K562 (cell line): ENCODE data around the gene ACTR3C. TPM values are rescaled to one million over a fixed set of nuclear protein-coding genes. Genes with fewer than 3 reads are reported as not detected.

Experiments
- BRD9 ChIP-seq: fragments of 450-650 bp; IDR thresholded peaks from 2 replicates; pipeline ENCODE4 v1.6.1; 2018; ENCODE audit warnings: low read depth; ENCODE audit not compliant: partially characterized antibody
- CAMTA2 ChIP-seq: fragments of 250-450 bp; sonication (Bioruptor Pico); conservative IDR thresholded peaks from 2 replicates; pipeline ENCODE4 v1.5.1; 2022
- CBFB ChIP-seq: sonication (generic); formaldehyde crosslinking; IDR thresholded peaks from 2 replicates; pipeline ENCODE4 v1.4.0; 2020; ENCODE audit warnings: mild to moderate bottlenecking, missing genetic modification reagents
- LCOR ChIP-seq: sonication (generic); formaldehyde crosslinking; IDR thresholded peaks from 2 replicates; pipeline ENCODE4 v1.8.0; 2022; ENCODE audit warnings: mild to moderate bottlenecking, missing genetic modification reagents
- NFRKB ChIP-seq: fragments of 450-650 bp; IDR thresholded peaks from 2 replicates; pipeline ENCODE4 v1.6.1; 2016; ENCODE audit warnings: low read depth
- PHF8 ChIP-seq: fragments of 200-600 bp; sonication (generic); IDR thresholded peaks from 2 replicates; pipeline ENCODE4 v1.6.1; 2012; ENCODE audit warnings: mixed run types, mild to moderate bottlenecking, inconsistent platforms, low read length, moderate library complexity, borderline replicate concordance
- POLR2AphosphoS2 ChIP-seq: IDR thresholded peaks from 2 replicates; pipeline ENCODE4 v1.6.1; 2012; ENCODE audit warnings: low read length, improper control_type of control experiment
- SMARCA4 ChIP-seq: fragments of 450-650 bp; IDR thresholded peaks from 2 replicates; pipeline ENCODE4 v1.6.1; 2016
- SREBF2 ChIP-seq: sonication (generic); formaldehyde crosslinking; IDR thresholded peaks from 2 replicates; pipeline ENCODE4 v1.4.0; 2020; ENCODE audit warnings: mild to moderate bottlenecking, missing genetic modification reagents
- ZEB2 ChIP-seq: fragments of 450-650 bp; IDR thresholded peaks from 2 replicates; pipeline ENCODE4 v1.6.1; 2016
- ZKSCAN1 ChIP-seq: fragments of 150-350 bp; IDR thresholded peaks from 2 replicates; pipeline ENCODE4 v1.6.1; 2016; ENCODE audit warnings: low read depth, low read length
- ZNF3 ChIP-seq: fragments of 250-450 bp; sonication (Bioruptor Pico); IDR thresholded peaks from 2 replicates; pipeline ENCODE4 v1.5.0; 2021; ENCODE audit warnings: mild to moderate bottlenecking, moderate library complexity
- ZNF551 ChIP-seq: fragments of 250-450 bp; sonication (Bioruptor Pico); IDR thresholded peaks from 2 replicates; pipeline ENCODE4 v1.5.0; 2021; ENCODE audit warnings: mild to moderate bottlenecking, moderate library complexity
- ZNF766 ChIP-seq: fragments of 200-800 bp; sonication (Bioruptor generic); conservative IDR thresholded peaks from 2 replicates; pipeline ENCODE4 v1.6.1; 2016; ENCODE audit warnings: missing genetic modification characterization, missing compliant biosample characterization
- polyA plus RNA-seq, 8 experiments: library from polyadenylated mRNA; depleted of rRNA in 4 of 8; stranded (reverse) in 5 of 8; unstranded in 3 of 8; fragments of >200 nt; fragmentation: Nextera tagmentation in 2 of 8; fragmentation: Illumina TruSeq in 1 of 8; extraction: Ambion mirVana in 2 of 8; extraction: Trizol in 1 of 8; gene quantifications; 2 replicates each; pipeline versions ENCODE4 v1.2.1 to v1.2.3, GENCODE V29; 2011 to 2014; ENCODE audit warnings: inconsistent platforms in 1 of 8, missing spikeins in 1 of 8
- total RNA-seq, 7 experiments: library from RNA; depleted of rRNA in 6 of 7; stranded (reverse); fragments of >200 nt in 6 of 7; fragmentation: Illumina TruSeq in 2 of 7; extraction: Trizol in 2 of 7; gene quantifications; 2 replicates each; pipeline versions ENCODE4 v1.2.1 to v1.2.3, GENCODE V29; 2011 to 2021; ENCODE audit warnings: low replicate concordance in 1 of 7
- TF ChIP-seq, protein P1 (sequence below): sonication (generic); formaldehyde crosslinking; IDR thresholded peaks from 2 replicates; pipeline ENCODE4 v1.8.0; 2023; ENCODE audit warnings: mild to moderate bottlenecking, missing genetic modification reagents
- TF ChIP-seq, protein P2 (sequence below): IDR thresholded peaks from 2 replicates; pipeline ENCODE4 v1.6.1; 2016; ENCODE audit warnings: missing genetic modification characterization, missing compliant biosample characterization
- TF ChIP-seq, protein P3 (sequence below): fragments of 250-450 bp; sonication (Bioruptor Pico); IDR thresholded peaks from 2 replicates; pipeline ENCODE4 v1.8.0; 2021; ENCODE audit warnings: mild to moderate bottlenecking, moderate library complexity
- TF ChIP-seq, protein P4 (sequence below): sonication (generic); formaldehyde crosslinking; IDR thresholded peaks from 2 replicates; pipeline ENCODE4 v1.8.0; 2022; ENCODE audit warnings: missing genetic modification reagents, mild to moderate bottlenecking, borderline replicate concordance
- TF ChIP-seq, protein P5 (sequence below): fragments of 250-450 bp; sonication (Bioruptor Pico); IDR thresholded peaks from 2 replicates; pipeline ENCODE4 v1.9.0; 2021; ENCODE audit warnings: mild to moderate bottlenecking, inconsistent platforms

ACTR3C gene
- total and polyA plus RNA-seq, 9 of the 15 experiments (the other 6 are each of a cell fraction or from before 2014, with no cell fraction given): 9.0 to 35.4 (median 13.3) TPM

DNA sequence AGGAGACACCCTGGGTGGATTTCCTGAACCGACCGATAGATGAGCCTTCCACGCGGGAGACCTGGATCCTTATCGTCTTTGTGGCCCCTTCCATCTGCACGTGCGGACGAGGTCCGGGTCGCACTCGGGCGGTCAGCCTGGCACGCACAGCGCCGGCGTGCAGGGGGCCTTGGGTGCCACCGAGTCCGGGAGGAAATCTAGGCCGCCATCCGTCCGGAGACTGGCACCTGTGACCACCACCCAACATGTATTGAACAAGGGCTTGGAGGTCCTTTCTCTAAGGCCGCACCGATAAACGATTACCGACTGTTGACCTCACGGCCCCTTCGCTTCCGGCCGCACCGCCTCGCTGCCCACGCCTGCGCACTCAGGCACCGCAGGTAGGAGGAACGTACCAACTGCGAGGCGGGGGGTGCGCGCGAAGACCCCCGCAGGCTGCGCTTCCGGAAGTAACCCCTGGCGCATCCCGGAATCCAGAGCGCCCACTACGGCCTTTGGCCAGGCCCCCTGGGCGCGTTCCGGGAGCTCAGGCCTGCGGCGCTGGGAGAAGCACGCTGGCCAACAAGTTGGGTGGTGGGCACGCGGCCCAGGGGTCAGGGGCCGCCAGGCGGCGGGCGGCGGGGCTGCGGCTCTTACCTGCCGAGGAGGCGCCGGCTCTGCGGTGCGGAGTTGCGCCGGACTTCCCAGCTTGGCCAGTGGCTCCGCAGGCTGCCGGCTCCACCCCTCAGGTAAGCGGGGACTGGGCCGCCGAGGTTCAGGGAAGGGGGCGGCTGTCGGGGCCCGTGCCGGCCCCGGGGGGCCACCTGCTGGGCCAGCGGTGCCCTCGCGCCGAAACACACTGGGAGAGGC, at the start of gene ACTR3C, which contains the start of gene LRRC61 (continued):
- TF ChIP-seq LCOR (CRISPR knock-in tag) (peak; percentile 95), ZKSCAN1 (no peak), ZNF551 (CRISPR knock-in tag) (no peak), PHF8 (peak; percentile 86), CBFB (peak; percentile 85; the same call in 1 of the 2 replicates), POLR2AphosphoS2 (no peak), SREBF2 (CRISPR knock-in tag) (no peak), BRD9 (peak; percentile 96), ZEB2 (peak; percentile 79), CAMTA2 (CRISPR knock-in tag) (0 out of 2 replicates have a peak, but pooled peaks have one; percentile 3), NFRKB (peak; percentile 98), SMARCA4 (peak; percentile 70), ZNF3 (CRISPR knock-in tag) (no peak), ZNF766 (CRISPR knock-in tag) (peak; percentile 93)
- TF ChIP-seq, protein P1, sequence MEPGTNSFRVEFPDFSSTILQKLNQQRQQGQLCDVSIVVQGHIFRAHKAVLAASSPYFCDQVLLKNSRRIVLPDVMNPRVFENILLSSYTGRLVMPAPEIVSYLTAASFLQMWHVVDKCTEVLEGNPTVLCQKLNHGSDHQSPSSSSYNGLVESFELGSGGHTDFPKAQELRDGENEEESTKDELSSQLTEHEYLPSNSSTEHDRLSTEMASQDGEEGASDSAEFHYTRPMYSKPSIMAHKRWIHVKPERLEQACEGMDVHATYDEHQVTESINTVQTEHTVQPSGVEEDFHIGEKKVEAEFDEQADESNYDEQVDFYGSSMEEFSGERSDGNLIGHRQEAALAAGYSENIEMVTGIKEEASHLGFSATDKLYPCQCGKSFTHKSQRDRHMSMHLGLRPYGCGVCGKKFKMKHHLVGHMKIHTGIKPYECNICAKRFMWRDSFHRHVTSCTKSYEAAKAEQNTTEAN (CRISPR knock-in tag): peak; percentile 95
- TF ChIP-seq, protein P2, sequence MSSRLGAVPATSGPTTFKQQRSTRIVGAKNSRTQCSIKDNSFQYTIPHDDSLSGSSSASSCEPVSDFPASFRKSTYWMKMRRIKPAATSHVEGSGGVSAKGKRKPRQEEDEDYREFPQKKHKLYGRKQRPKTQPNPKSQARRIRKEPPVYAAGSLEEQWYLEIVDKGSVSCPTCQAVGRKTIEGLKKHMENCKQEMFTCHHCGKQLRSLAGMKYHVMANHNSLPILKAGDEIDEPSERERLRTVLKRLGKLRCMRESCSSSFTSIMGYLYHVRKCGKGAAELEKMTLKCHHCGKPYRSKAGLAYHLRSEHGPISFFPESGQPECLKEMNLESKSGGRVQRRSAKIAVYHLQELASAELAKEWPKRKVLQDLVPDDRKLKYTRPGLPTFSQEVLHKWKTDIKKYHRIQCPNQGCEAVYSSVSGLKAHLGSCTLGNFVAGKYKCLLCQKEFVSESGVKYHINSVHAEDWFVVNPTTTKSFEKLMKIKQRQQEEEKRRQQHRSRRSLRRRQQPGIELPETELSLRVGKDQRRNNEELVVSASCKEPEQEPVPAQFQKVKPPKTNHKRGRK: no peak
- TF ChIP-seq, protein P3, sequence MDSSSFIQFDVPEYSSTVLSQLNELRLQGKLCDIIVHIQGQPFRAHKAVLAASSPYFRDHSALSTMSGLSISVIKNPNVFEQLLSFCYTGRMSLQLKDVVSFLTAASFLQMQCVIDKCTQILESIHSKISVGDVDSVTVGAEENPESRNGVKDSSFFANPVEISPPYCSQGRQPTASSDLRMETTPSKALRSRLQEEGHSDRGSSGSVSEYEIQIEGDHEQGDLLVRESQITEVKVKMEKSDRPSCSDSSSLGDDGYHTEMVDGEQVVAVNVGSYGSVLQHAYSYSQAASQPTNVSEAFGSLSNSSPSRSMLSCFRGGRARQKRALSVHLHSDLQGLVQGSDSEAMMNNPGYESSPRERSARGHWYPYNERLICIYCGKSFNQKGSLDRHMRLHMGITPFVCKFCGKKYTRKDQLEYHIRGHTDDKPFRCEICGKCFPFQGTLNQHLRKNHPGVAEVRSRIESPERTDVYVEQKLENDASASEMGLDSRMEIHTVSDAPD (CRISPR knock-in tag): peak; percentile 36; the same call in 1 of the 2 replicates
- TF ChIP-seq, protein P4, sequence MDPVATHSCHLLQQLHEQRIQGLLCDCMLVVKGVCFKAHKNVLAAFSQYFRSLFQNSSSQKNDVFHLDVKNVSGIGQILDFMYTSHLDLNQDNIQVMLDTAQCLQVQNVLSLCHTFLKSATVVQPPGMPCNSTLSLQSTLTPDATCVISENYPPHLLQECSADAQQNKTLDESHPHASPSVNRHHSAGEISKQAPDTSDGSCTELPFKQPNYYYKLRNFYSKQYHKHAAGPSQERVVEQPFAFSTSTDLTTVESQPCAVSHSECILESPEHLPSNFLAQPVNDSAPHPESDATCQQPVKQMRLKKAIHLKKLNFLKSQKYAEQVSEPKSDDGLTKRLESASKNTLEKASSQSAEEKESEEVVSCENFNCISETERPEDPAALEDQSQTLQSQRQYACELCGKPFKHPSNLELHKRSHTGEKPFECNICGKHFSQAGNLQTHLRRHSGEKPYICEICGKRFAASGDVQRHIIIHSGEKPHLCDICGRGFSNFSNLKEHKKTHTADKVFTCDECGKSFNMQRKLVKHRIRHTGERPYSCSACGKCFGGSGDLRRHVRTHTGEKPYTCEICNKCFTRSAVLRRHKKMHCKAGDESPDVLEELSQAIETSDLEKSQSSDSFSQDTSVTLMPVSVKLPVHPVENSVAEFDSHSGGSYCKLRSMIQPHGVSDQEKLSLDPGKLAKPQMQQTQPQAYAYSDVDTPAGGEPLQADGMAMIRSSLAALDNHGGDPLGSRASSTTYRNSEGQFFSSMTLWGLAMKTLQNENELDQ (CRISPR knock-in tag): peak; percentile 98
- TF ChIP-seq, protein P5, sequence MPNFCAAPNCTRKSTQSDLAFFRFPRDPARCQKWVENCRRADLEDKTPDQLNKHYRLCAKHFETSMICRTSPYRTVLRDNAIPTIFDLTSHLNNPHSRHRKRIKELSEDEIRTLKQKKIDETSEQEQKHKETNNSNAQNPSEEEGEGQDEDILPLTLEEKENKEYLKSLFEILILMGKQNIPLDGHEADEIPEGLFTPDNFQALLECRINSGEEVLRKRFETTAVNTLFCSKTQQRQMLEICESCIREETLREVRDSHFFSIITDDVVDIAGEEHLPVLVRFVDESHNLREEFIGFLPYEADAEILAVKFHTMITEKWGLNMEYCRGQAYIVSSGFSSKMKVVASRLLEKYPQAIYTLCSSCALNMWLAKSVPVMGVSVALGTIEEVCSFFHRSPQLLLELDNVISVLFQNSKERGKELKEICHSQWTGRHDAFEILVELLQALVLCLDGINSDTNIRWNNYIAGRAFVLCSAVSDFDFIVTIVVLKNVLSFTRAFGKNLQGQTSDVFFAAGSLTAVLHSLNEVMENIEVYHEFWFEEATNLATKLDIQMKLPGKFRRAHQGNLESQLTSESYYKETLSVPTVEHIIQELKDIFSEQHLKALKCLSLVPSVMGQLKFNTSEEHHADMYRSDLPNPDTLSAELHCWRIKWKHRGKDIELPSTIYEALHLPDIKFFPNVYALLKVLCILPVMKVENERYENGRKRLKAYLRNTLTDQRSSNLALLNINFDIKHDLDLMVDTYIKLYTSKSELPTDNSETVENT (CRISPR knock-in tag): peak; percentile 65; the same call in 1 of the 2 replicates
